HG03039 (cell line): ENCODE results near the gene LRIG1.

Experiments
- ATAC-seq: cut with Tn5 transposase; IDR thresholded peaks from one replicate; pipeline ENCODE4 v1.9.1; 2021; ENCODE audit warnings: mild to moderate bottlenecking, moderate library complexity; ENCODE audit not compliant: unreplicated experiment

Gene LRIG1

DNA sequence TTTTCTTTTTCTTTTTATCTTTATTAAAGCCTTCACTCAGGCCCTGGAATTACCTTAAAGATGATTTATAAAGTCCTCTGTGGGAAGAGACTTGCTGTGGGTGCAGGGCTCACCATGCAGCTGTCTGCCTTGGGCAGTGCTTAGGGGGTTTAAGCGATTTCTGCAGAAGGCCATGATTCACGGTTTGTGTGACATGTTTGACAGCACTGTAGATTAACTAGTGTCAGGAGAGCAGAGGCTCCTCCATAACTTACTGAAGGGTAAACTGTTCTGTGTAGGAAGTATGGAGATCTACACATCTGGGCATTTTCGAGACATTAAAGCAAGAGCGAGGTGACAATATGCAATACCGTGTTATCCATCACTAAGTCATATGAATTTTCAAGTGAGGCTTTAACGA lies 137.7 kb downstream of the LRIG1 start:
- ATAC-seq: no peak

DNA sequence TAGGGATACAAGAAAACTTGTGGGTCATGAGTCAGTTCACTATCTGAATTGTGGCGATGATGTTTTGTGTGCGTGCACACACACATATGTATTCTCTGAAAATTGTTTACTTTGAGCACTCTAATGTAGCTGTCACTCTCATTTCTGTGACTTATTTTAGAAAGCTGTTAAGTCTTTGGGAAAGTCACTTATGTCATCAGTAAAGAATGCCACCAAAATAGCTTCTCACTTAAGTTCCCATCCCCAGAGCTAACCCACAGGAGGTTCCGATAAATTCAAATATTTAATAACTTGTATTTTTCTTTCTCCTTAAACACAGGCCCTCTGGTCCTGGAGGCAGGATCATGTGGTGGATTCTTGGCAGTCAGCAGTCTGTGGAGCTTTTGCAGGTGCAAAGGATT lies 138.3 kb downstream of the LRIG1 start:
- no peak for ATAC-seq

DNA sequence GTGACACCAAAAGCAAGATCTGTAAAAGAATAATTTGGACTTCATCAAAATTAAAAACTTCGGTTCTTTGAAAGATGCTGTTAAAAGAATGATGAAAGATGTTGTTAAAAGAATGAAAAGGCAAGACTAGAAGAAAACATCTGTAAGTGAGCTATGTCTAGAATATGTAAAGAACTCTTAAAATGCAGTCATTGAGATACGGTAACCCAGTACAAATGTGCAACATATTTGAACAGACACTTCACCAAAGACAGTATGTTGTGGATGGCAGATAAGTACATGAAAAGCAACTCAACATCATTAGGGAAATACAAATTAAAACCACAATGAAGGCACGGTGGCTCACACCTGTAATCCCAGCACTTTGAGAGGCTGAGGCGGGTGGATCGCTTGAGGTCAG lies 139.5 kb downstream of the LRIG1 start:
- no peak for ATAC-seq

DNA sequence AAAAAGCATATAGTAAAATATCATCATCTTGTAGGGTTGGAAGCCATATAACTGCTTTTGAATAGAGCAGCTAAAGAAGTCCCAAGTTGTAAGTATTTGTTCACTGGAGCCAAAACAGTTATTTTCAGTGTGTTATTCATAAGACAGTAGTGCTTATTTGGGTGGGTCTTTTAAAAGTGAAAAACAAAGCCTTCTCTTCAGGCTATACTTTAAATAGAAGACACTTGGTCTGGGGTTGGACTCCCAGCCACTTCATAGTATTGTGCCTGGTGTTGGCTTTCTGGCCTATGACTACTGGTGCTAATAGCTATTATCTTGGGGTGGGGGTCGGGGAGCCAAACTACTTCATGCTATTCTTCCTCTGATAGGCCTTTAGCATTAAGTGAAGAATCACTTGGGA lies 144.8 kb downstream of the LRIG1 start:
- ATAC-seq: no peak

DNA sequence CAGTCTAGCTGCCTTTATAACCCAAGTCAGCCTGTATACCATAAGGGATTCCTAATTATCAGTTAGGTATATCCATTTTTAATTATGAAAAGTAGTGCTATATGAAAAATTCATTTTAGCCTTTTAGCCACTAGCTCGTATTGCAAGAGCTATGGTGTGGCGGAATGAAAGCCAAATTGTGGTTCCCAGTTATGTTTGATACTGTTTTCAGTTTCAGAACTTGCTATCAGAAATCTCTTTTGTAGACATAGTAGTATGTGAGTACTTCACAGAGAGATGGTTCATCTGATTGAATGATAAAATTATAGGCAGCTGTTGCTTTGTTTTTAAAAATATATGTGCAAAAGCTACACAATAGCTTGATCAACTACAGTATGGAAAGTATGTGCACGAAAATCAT lies 145.4 kb downstream of the LRIG1 start:
- no peak for ATAC-seq

DNA sequence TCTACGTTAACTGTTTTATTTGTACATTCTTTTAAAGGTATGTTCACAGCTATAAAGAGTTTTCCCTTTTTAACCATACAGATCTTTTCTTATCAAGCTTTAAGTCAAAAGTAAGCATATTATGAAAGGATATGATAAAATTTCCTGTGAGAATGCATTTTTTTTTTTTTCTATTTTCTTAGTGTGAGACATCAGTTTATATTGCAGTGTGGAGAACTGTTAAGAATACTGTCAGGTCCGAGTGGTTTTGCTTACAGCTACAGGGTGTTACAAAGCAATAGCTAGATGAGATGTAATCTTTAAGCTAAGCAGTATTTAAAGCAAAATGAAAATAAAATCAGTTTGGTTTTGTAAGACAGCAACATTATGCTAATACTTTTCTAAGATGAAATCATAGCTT lies 146.8 kb downstream of the LRIG1 start:
- ATAC-seq: no peak

DNA sequence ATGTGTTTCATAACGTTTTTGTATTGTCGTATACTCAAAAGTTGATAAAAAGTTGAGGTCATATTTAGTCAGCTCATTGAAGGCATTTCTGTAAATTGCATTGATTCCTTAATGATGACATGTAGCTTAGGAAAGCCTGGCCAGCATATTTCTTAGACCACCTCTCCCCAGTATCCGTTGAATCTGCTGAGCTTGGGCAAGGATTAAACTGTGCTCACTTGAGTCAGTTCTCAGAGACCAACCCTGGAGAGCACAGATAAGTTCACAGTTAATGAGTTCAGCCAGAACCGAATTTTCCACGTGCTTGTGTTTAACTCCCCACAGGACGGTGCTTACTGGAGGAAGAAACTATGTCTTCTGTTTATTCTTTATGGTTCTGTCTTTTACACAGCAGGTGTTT lies 147.3 kb downstream of the LRIG1 start:
- no peak for ATAC-seq

DNA sequence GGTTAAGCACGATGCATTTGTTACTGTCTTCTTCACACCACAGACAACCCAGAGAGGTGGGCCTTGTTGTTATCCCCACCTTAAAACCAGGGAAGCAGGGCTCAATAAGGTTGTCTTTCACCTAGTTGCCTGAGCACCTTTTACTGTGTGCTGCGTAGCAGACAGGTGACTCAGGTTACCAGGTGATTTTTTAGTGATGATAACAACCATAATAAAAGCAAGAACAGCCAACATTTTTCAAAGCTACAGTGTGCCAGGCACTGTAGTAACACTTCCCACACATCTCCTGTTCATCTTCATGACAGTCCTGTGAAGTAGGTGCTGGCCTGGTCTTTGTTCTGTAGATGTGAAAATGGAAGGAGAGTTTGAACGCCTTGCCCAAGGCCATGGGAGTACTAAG lies 147.8 kb downstream of the LRIG1 start:
- no peak for ATAC-seq

DNA sequence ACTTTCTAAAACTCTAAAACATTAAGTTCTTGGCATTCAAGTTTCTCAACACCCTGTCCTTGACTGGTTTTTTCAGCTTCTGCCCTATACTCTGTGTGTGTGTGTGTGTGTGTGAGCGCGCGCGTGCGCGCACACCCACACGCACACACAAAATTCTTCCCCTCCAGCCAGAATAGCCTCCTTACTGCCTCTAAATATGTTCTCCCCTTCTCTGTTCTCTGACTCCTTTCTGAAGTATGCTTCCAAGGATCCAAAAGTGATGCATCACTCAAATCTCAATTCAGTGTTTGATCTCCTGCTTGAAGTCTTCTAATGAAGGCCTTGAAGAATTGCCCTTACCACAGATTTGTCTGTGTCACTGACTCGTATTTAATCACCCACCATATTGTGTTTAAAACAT lies 150.2 kb downstream of the LRIG1 start:
- ATAC-seq: no peak

DNA sequence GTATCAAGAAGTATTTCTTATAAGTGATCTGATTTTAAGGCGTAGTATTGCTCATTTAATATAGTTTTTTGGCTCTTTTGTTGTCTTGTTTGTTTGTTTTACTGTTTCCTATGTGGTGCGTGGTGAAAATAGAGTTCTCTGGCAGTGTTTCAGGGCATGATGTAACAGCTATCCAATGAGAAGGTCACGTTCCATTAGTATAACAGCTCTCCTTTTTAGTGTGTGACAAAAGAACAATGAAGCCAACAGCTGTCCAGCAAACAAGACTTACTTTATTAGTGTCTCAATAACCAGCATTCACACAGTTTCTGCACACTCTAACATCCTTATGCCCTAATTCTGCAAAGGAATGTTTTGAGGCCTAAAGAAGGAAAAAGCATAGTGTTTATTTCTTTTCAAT lies 152.1 kb downstream of the LRIG1 start:
- ATAC-seq: no peak

DNA sequence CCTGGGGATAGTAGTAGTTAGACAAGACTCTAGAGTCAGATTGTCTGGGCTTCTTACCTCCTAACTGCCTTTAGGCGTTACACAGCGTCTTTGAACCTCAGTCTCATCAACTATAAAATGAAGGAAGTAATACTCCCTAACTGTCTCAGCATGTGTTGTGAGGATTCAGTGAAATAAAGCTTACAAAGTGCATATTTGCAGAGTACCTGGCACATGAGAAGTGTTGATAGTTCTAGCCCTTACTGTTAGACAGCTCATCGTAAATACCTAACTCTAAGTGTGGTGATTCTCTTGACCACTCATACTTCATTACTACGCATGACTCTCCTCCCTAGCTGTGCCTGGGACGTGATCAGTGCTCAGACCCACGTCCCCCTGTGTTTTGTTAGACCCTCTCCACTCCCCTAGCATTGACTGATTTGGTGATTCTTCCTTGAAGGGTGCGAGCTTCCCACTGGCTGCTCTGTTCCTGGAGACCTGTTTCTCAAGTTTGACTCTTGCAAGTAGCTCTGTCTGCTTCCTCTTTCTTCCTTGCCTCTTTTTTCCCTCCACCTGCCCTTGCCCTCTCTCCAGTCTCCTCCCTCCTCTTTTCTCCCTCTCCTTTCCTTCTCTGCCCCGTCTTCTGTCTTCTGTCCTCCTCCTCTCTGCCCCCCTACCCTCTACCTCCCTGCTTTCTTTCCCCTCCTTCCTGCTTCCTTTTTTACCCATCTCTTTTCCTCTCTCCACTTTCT lies 155.8 kb downstream of the LRIG1 start:
- ATAC-seq: no peak

DNA sequence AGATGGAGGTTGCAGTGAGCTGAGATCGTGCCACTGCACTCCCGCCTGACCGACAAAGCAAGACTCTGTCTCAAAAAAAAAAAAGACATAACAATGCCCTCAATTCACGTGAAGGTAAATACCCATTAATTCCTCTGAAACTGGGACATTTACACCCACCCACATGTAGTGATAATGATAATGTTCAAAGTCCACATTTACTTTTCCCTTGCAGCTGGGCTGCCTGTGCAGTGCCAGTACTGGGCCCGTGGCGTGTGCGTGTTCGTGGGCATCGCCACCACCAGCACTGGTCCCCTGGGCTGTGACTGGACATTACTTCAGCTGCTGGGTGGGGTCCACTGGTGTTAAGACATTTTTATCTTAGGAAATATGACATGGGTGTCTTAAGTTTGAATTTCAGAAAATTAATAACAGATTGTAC lies 156.4 kb downstream of the LRIG1 start:
- ATAC-seq: no peak

DNA sequence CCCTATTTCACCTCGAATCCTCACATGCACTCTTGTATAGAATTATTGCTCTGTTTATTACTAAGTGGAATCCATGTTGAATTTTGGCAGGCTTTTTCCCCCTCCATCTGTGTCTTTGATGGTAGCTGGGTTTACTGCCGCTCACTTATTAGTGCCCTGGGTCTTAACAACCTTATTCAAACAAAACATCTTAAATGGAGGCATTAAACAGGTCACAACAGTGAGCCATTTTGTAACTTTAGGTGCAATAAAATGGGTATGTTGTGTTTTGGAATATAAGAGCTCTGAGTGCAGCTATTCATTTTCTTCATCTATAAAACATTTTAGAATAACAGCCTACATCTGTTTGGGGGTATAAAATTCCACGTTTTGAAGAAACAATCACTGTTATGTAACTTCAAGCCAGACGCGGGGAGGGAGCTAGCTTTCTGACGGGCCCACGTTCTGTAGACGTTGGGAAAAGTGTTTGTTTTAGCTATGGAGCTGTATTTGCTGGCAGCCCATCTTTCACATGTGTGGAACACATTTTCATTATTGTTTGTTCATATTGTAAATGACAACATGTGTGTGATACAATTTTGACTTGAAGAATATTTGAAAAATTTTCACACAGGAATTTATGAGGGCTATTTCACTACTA lies 158.0 kb downstream of the LRIG1 start:
- ATAC-seq: no peak

DNA sequence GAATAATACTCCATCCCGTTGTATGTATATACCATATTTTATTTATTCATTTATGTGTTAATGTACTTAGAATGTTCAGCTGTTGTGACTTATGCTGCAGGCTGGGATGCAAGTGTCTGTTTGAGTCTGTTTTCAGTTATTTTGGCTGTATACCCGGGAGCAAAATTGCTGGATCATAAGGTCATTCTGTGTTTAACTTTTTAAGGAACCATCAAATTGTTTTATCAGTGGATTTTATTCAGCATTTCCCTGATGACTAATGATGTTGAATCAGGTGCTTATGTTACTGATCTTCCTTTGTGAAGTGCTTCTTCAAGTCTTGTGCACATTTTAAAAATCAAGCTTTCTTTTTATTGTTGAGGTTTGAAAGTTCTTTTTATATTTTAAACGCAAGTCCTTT lies 161.9 kb downstream of the LRIG1 start:
- no peak for ATAC-seq

DNA sequence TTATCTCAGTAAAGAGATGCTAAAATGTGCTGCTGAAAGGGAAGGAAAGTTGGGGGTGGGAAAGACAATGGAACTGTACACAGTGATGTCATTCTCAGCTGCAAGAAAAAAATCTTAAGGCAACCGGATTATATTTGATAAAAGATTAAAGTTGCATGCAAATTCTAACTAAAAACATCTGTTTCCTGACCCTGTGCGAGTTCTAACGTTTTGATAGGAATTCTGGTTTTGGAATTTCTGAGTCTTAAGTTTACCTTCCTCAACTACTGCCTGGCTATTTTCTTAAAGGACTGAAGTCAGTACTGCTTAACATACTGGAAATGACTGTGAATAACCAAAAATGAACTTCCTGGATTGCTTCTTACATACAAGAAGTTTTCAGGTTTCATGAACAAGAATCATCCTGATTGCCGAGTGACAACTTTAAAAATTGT lies 164.5 kb downstream of the LRIG1 start:
- no peak for ATAC-seq

DNA sequence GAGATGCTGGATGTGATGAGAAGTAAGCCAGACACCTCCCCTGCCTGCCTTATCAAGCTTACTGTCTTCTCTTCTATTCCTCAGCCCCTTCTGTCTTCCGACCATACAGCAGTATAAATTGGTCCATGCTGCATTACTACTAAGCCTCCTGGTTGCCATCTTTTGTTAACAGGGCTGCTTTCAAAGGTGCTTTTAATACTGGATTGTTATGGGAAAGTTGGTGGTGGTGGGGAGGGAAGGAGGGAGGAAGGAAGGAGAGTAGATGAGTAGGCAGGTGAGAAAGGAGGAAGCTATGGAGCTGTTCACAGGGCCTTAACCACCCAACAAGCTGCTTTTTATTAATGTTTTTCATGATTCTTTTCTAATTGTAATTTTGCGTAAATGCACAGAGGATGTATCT lies 165.2 kb downstream of the LRIG1 start:
- ATAC-seq: no peak
